ENCODE results near the gene CREB5. TPM values are rescaled to one million over a fixed set of nuclear protein-coding genes. Genes with fewer than 3 reads are reported as not detected.

The CREB5 gene
- total RNA-seq, 1 donor from 2014 or later, result 10.3 TPM

GRCh38 chr7:28722684-28723083, 310.4 kb downstream of the CREB5 start:
- Histone ChIP-seq H3K9me3 (no peaks in the 10 kb centered on the region), H3K4me1 (peaks cover 13% of the 10 kb centered on the region), H3K27me3 (ENCODE audit: low read depth) (no peaks in the 10 kb centered on the region), H3K36me3 (peaks cover 4% of the 10 kb centered on the region), H3K4me3 (no peak overlapping the region), H3K27ac (no peak overlapping the region)
- DNase-seq (no peak), ATAC-seq (no peak)
- TF ChIP-seq, protein P1, sequence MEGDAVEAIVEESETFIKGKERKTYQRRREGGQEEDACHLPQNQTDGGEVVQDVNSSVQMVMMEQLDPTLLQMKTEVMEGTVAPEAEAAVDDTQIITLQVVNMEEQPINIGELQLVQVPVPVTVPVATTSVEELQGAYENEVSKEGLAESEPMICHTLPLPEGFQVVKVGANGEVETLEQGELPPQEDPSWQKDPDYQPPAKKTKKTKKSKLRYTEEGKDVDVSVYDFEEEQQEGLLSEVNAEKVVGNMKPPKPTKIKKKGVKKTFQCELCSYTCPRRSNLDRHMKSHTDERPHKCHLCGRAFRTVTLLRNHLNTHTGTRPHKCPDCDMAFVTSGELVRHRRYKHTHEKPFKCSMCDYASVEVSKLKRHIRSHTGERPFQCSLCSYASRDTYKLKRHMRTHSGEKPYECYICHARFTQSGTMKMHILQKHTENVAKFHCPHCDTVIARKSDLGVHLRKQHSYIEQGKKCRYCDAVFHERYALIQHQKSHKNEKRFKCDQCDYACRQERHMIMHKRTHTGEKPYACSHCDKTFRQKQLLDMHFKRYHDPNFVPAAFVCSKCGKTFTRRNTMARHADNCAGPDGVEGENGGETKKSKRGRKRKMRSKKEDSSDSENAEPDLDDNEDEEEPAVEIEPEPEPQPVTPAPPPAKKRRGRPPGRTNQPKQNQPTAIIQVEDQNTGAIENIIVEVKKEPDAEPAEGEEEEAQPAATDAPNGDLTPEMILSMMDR (IDR thresholded peaks at IDR 0.05), result no peak
- intact Hi-C loops (cut with DNase I), result no loop called here

GRCh38 chr7:28723336-28723735, 311.0 kb downstream of the CREB5 start:
- Histone ChIP-seq H3K36me3 (peaks cover 4% of the 10 kb centered on the region), H3K27ac (no peak overlapping the region), H3K27me3 (ENCODE audit: low read depth) (no peaks in the 10 kb centered on the region), H3K4me1 (peaks cover 7% of the 10 kb centered on the region), H3K4me3 (no peak overlapping the region), H3K9me3 (no peaks in the 10 kb centered on the region)
- ATAC-seq (no peak), DNase-seq (no peak)
- TF ChIP-seq, protein P1 (IDR thresholded peaks at IDR 0.05), result no peak
- intact Hi-C loops (cut with DNase I), result no loop called here

DNA sequence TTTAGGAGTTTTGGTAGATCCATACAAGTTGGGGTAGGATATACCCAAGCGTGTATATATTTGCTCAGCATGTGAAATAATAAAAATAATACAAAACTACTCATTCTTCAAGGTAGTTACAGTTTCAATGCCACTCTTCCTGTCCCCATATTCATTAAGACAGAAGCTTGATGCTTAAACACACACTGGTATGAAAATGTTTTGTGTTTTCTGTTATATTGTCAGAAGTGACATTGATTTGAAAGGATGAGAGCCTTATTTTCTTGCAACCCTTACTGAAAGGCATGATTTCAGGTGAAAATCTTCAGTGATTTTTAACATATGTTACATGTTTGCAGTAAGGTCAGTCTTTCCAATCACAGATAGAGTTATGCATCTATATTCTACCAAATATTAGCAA, 312.2 kb downstream of the CREB5 start:
- Histone ChIP-seq H3K27ac (no peak overlapping the region), H3K4me3 (no peak overlapping the region), H3K27me3 (ENCODE audit: low read depth) (no peaks in the 10 kb centered on the region), H3K36me3 (peaks cover under 1% of the 10 kb centered on the region), H3K9me3 (no peaks in the 10 kb centered on the region), H3K4me1 (no peaks in the 10 kb centered on the region)
- ATAC-seq (no peak), DNase-seq (no peak)
- intact Hi-C loops (cut with DNase I), result no loop called here
- TF ChIP-seq, protein P1 (IDR thresholded peaks at IDR 0.05), result no peak

DNA sequence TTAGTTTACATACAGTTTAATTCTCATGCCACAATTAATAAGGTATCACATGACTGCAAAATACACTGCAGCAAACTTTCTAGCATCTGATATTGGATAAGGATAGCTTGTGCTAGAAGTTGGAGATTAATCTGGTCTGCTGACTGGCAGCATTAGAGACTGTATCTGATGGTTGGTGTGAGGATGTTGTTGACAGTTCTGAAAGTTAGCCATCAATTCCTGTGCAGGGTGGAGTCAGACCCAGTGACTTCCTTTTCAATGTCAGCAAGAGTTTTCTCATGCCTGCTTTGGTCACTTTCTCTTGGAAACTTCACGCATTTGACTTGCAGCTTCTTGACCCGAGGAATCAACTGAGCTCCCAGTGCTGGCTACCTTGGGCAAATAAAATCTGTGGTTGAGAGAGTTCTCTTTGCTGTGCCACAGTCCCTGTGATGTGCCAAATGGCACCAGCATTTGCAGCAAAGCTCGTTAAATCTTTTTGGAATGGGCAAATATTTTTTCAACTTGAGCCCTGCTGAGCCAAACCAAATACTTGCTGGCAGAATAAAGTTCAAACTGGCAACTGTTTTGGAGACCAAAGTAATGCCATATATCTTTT, 312.8 kb downstream of the CREB5 start:
- H3K36me3 ChIP-seq, result no peaks in the 10 kb centered on the region
- H3K4me1 ChIP-seq, result no peaks in the 10 kb centered on the region
- H3K4me3 ChIP-seq, result no peak overlapping the region
- no peaks in the 10 kb centered on the region for H3K9me3 ChIP-seq
- H3K27me3 ChIP-seq (ENCODE audit: low read depth), result no peaks in the 10 kb centered on the region
- TF ChIP-seq, protein P1 (IDR thresholded peaks at IDR 0.05), result no peak
- intact Hi-C loops (cut with DNase I), result no loop called here
- DNase-seq, result no peak
- H3K27ac ChIP-seq, result no peak overlapping the region
- ATAC-seq, result no peak

GRCh38 chr7:28725911-28726310, 313.6 kb downstream of the CREB5 start:
- Histone ChIP-seq H3K27me3 (ENCODE audit: low read depth) (no peaks in the 10 kb centered on the region), H3K9me3 (no peaks in the 10 kb centered on the region), H3K36me3 (no peaks in the 10 kb centered on the region), H3K4me1 (no peaks in the 10 kb centered on the region), H3K4me3 (no peak overlapping the region), H3K27ac (no peak overlapping the region)
- TF ChIP-seq, protein P1 (IDR thresholded peaks at IDR 0.05), result no peak
- intact Hi-C loops (cut with DNase I), result no loop called here
- ATAC-seq, result no peak
- DNase-seq, result no peak

All from lower lobe of right lung (tissue), 2 donors.